GM23248 (cell line): ENCODE measurements around the gene MRPS15. TPM values are rescaled to one million over a fixed set of nuclear protein-coding genes. Genes with fewer than 3 reads are reported as not detected.

Experiments
- DNase-seq: peaks from one replicate; pipeline ENCODE4 v3.0.0-alpha.2; 2015
- H2AFZ ChIP-seq: fragments of 200-600 bp; sonication (generic); 2 replicates; pipeline ENCODE4 v1.6.1; 2016; ENCODE audit warnings: antibody characterized with exemption
- H3F3A ChIP-seq: fragments of 200-600 bp; sonication (generic); 2 replicates; pipeline ENCODE4 v1.6.1; 2016; ENCODE audit warnings: mild to moderate bottlenecking, antibody characterized with exemption, mixed run types; ENCODE audit not compliant: insufficient read depth
- H3K27ac ChIP-seq: fragments of 200-600 bp; sonication (generic); 2 replicates; pipeline ENCODE4 v1.5.1; 2016; ENCODE audit warnings: mild to moderate bottlenecking
- H3K27me3 ChIP-seq: fragments of 200-600 bp; sonication (generic); replicated peaks from 2 replicates; pipeline ENCODE4 v1.6.1; 2016; ENCODE audit warnings: mild to moderate bottlenecking; ENCODE audit not compliant: insufficient read depth
- H3K36me3 ChIP-seq: fragments of 200-600 bp; sonication (generic); 2 replicates; pipeline ENCODE4 v1.6.1; 2016; ENCODE audit warnings: low read depth, mild to moderate bottlenecking
- H3K4me1 ChIP-seq: fragments of 200-600 bp; sonication (generic); 2 replicates; pipeline ENCODE4 v1.6.1; 2016; ENCODE audit warnings: mild to moderate bottlenecking; ENCODE audit not compliant: insufficient read depth
- H3K4me2 ChIP-seq: fragments of 200-600 bp; sonication (generic); one replicate; pipeline ENCODE4 v1.6.1; 2016; ENCODE audit warnings: mild to moderate bottlenecking; ENCODE audit not compliant: unreplicated experiment
- H3K4me3 ChIP-seq: fragments of 200-600 bp; sonication (generic); 2 replicates; pipeline ENCODE4 v1.5.1; 2016; ENCODE audit warnings: mild to moderate bottlenecking
- H3K79me2 ChIP-seq: fragments of 200-600 bp; sonication (generic); 2 replicates; pipeline ENCODE4 v1.6.1; 2016; ENCODE audit warnings: mild to moderate bottlenecking; ENCODE audit not compliant: insufficient read depth
- H3K9ac ChIP-seq: fragments of 200-600 bp; sonication (generic); 2 replicates; pipeline ENCODE4 v1.6.1; 2016; ENCODE audit warnings: mild to moderate bottlenecking
- H3K9me2 ChIP-seq: fragments of 200-600 bp; sonication (generic); 2 replicates; pipeline ENCODE4 v1.6.1; 2016; ENCODE audit warnings: mixed run types, mild to moderate bottlenecking, moderate library complexity; ENCODE audit not compliant: insufficient read depth
- H3K9me3 ChIP-seq: fragments of 200-600 bp; sonication (generic); one replicate; pipeline ENCODE4 v1.6.1; 2017; ENCODE audit warnings: low read depth
- H4K20me1 ChIP-seq: fragments of 200-600 bp; sonication (generic); 2 replicates; pipeline ENCODE4 v1.6.0; 2016; ENCODE audit not compliant: insufficient read depth
- EZH2 ChIP-seq: fragments of 200-600 bp; sonication (generic); IDR thresholded peaks from 2 replicates; pipeline ENCODE4 v1.6.1; 2018; ENCODE audit warnings: antibody characterized with exemption, mild to moderate bottlenecking; ENCODE audit not compliant: insufficient read depth, poor library complexity, severe bottlenecking
- EZH2phosphoT487 ChIP-seq: fragments of 200-600 bp; sonication (generic); IDR thresholded peaks from 2 replicates; pipeline ENCODE4 v1.6.1; 2018; ENCODE audit warnings: antibody characterized with exemption, moderate library complexity, mild to moderate bottlenecking, low read depth; ENCODE audit not compliant: insufficient read depth
- WGBS, 2 experiments: methylation state at CpG; one replicate each; pipeline ENCODE4 v1.1.6; 2015 to 2017; ENCODE audit warnings: low lambda C conversion rate in 2 of 2, low coverage in 1 of 2; ENCODE audit errors: missing lambda C conversion rate in 2 of 2; 5-methylcytosine and 5-hydroxymethylcytosine counted together
- in situ Hi-C: fragments of 300-500 bp; cut with MboI; formaldehyde crosslinking; loops from 2 replicates; pipeline ENCODE4 v1.15.0; 2020
- polyA plus RNA-seq: library from polyadenylated mRNA; unstranded; fragments of >200 nt; fragmentation: Nextera tagmentation; extraction: Ambion mirVana; gene quantifications from 2 replicates; pipeline ENCODE4 v1.2.1, GENCODE V29; 2016
- total RNA-seq: library from RNA; depleted of rRNA; stranded (reverse); fragments of >200 nt; shearing (Covaris generic); gene quantifications from 2 replicates; pipeline ENCODE4 v1.2.3, GENCODE V29; 2014

MRPS15 gene
- total and polyA plus RNA-seq, 2 experiments from 2014 or later = 53.7 to 107 TPM

GRCh38 chr1:36448530-36449056, 15.6 kb downstream of the MRPS15 start:
- in situ Hi-C loops = no loop called here
- H3K4me2 ChIP-seq = no peak overlapping the region
- H3K9me3 ChIP-seq = no peaks in the 10 kb centered on the region
- no peak overlapping the region for H3K9ac ChIP-seq
- 0 out of 2 replicates have a peak, but pooled peaks cover 8% of the 10 kb centered on the region for H3F3A ChIP-seq
- H3K9me2 ChIP-seq = no peaks in the 10 kb centered on the region
- DNase-seq = peak; percentile 17
- no peaks in the 10 kb centered on the region for H3K27me3 ChIP-seq
- no peak for TF ChIP-seq EZH2
- no peak for TF ChIP-seq EZH2phosphoT487
- no peaks in the 10 kb centered on the region for H3K79me2 ChIP-seq
- H3K4me3 ChIP-seq = no peak overlapping the region
- no peaks in the 10 kb centered on the region for H3K36me3 ChIP-seq
- H3K27ac ChIP-seq = no peak overlapping the region
- no peaks in the 10 kb centered on the region for H4K20me1 ChIP-seq
- H2AFZ ChIP-seq = no peak overlapping the region
- WGBS, 2 experiments = 80 to 87% methylated on average over 4 of the region's 4 CpGs
- no peaks in the 10 kb centered on the region for H3K4me1 ChIP-seq

GRCh38 chr1:36447450-36447849, 16.7 kb downstream of the MRPS15 start:
- no peak for DNase-seq
- H3K79me2 ChIP-seq = no peaks in the 10 kb centered on the region
- TF ChIP-seq EZH2phosphoT487 = no peak
- TF ChIP-seq EZH2 = no peak
- H3K4me1 ChIP-seq = no peaks in the 10 kb centered on the region
- no peaks in the 10 kb centered on the region for H3K9me3 ChIP-seq
- no peak overlapping the region for H3K4me3 ChIP-seq
- H3K9ac ChIP-seq = no peak overlapping the region
- H3K4me2 ChIP-seq = no peak overlapping the region
- no peak overlapping the region for H2AFZ ChIP-seq
- in situ Hi-C loops = no loop called here
- H3K36me3 ChIP-seq = no peaks in the 10 kb centered on the region
- no peaks in the 10 kb centered on the region for H3K27me3 ChIP-seq
- no peaks in the 10 kb centered on the region for H3K9me2 ChIP-seq
- no peak overlapping the region for H3K27ac ChIP-seq
- H4K20me1 ChIP-seq = no peaks in the 10 kb centered on the region
- H3F3A ChIP-seq = peaks cover 10% of the 10 kb centered on the region; the same call in 1 of the 2 replicates

- H3K9me2 ChIP-seq = no peaks in the 10 kb centered on the region
- no peaks in the 10 kb centered on the region for H4K20me1 ChIP-seq
- H3K79me2 ChIP-seq = no peaks in the 10 kb centered on the region
- H2AFZ ChIP-seq = no peak overlapping the region
- H3K4me1 ChIP-seq = no peaks in the 10 kb centered on the region
- no peak overlapping the region for H3K27ac ChIP-seq
- H3K27me3 ChIP-seq = no peaks in the 10 kb centered on the region
- 61% methylated on average over 5 of the region's 5 CpGs for WGBS, 2 experiments
- no peak for DNase-seq
- no peak overlapping the region for H3K4me2 ChIP-seq
- H3F3A ChIP-seq = peaks cover 12% of the 10 kb centered on the region; the same call in 1 of the 2 replicates
- TF ChIP-seq EZH2phosphoT487 = no peak
- TF ChIP-seq EZH2 = no peak
- H3K9ac ChIP-seq = no peak overlapping the region
- in situ Hi-C loops = no loop called here
- no peaks in the 10 kb centered on the region for H3K9me3 ChIP-seq
- no peak overlapping the region for H3K4me3 ChIP-seq
- H3K36me3 ChIP-seq = no peaks in the 10 kb centered on the region
These were observed 17.4 kb downstream of the MRPS15 start for GRCh38 chr1:36446746-36447145.

- H3F3A ChIP-seq = peaks cover 7% of the 10 kb centered on the region; the same call in 1 of the 2 replicates
- in situ Hi-C loops = no loop called here
- H3K36me3 ChIP-seq = no peaks in the 10 kb centered on the region
- no peaks in the 10 kb centered on the region for H3K9me3 ChIP-seq
- H3K4me1 ChIP-seq = no peaks in the 10 kb centered on the region
- H4K20me1 ChIP-seq = no peaks in the 10 kb centered on the region
- no peak overlapping the region for H3K27ac ChIP-seq
- H3K9me2 ChIP-seq = no peaks in the 10 kb centered on the region
- no peak for TF ChIP-seq EZH2
- no peak for TF ChIP-seq EZH2phosphoT487
- no peak overlapping the region for H3K9ac ChIP-seq
- H3K79me2 ChIP-seq = no peaks in the 10 kb centered on the region
- no peak overlapping the region for H3K4me3 ChIP-seq
- no peak overlapping the region for H2AFZ ChIP-seq
- H3K27me3 ChIP-seq = no peaks in the 10 kb centered on the region
- no peak overlapping the region for H3K4me2 ChIP-seq
- DNase-seq = no peak
- WGBS, 2 experiments = 66 to 69% methylated on average over 8 of the region's 8 CpGs
These were observed 17.9 kb downstream of the MRPS15 start for GRCh38 chr1:36446271-36446670.

GRCh38 chr1:36443297-36443696, 20.9 kb downstream of the MRPS15 start:
- Histone ChIP-seq H3K4me3 (no peak overlapping the region), H3K79me2 (no peaks in the 10 kb centered on the region), H2AFZ (no peak overlapping the region), H4K20me1 (no peaks in the 10 kb centered on the region), H3K36me3 (no peaks in the 10 kb centered on the region), H3K27ac (no peak overlapping the region), H3K9me2 (no peaks in the 10 kb centered on the region), H3K4me1 (no peaks in the 10 kb centered on the region), H3K27me3 (no peaks in the 10 kb centered on the region), H3K9me3 (no peaks in the 10 kb centered on the region), H3K4me2 (no peak overlapping the region), H3K9ac (no peak overlapping the region), H3F3A (peaks cover 4% of the 10 kb centered on the region; the same call in 1 of the 2 replicates)
- 71 to 74% methylated on average over 2 of the region's 2 CpGs for WGBS, 2 experiments
- TF ChIP-seq EZH2 = no peak
- TF ChIP-seq EZH2phosphoT487 = no peak
- in situ Hi-C loops = no loop called here
- DNase-seq = no peak
